Mesenchymal stem cell (in vitro differentiated cells and primary cell): ENCODE results near the gene GDPD4.
A peak's percentile ranks its signal among the peaks of the same experiment; 100 is the strongest.

Source experiments
- DNase-seq: peaks from one replicate; pipeline ENCODE4 v3.0.0-alpha.2; 2013
- H2AFZ ChIP-seq: one replicate; pipeline ENCODE4 v1.6.1; 2013; ENCODE audit warnings: low read depth, mild to moderate bottlenecking, control low read depth, inconsistent platforms, low read length, moderate library complexity
- H2AK5ac ChIP-seq: 2 replicates; pipeline ENCODE4 v1.6.1; 2013; ENCODE audit warnings: low read length, moderate library complexity, mild to moderate bottlenecking, inconsistent platforms; ENCODE audit not compliant: severe bottlenecking
- H2BK120ac ChIP-seq: one replicate; pipeline ENCODE4 v1.6.1; 2013; ENCODE audit warnings: low read depth, mild to moderate bottlenecking, inconsistent platforms, low read length, moderate library complexity
- H2BK12ac ChIP-seq, 2 experiments: one replicate each; pipeline ENCODE4 v1.6.1; 2013; ENCODE audit warnings: inconsistent platforms in 2 of 2, low read length in 2 of 2, mild to moderate bottlenecking in 2 of 2, moderate library complexity in 2 of 2, control low read depth in 1 of 2
- H2BK15ac ChIP-seq: one replicate; pipeline ENCODE4 v1.6.1; 2013; ENCODE audit warnings: mild to moderate bottlenecking, low read depth, inconsistent platforms; ENCODE audit not compliant: poor library complexity, severe bottlenecking
- H2BK5ac ChIP-seq: 2 replicates; pipeline ENCODE4 v1.6.1; 2013; ENCODE audit warnings: low read depth, mild to moderate bottlenecking, low read length, control low read depth, inconsistent platforms; ENCODE audit not compliant: poor library complexity, severe bottlenecking
- H3K14ac ChIP-seq, 2 experiments: one replicate each; pipeline ENCODE4 v1.6.1; 2013; ENCODE audit warnings: inconsistent platforms in 2 of 2, low read length in 2 of 2, control low read depth in 1 of 2, mild to moderate bottlenecking in 1 of 2, moderate library complexity in 1 of 2
- H3K18ac ChIP-seq, 2 experiments: one replicate each; pipeline ENCODE4 v1.6.1; 2013; ENCODE audit warnings: inconsistent platforms in 2 of 2, low read length in 2 of 2, control low read depth in 1 of 2, low read depth in 1 of 2, mild to moderate bottlenecking in 1 of 2
- H3K23ac ChIP-seq, 2 experiments: one replicate each; pipeline ENCODE4 v1.6.1; 2013; ENCODE audit warnings: inconsistent platforms in 2 of 2, low read length in 2 of 2, mild to moderate bottlenecking in 2 of 2, moderate library complexity in 2 of 2, control low read depth in 1 of 2
- H3K27ac ChIP-seq: 2 replicates; pipeline ENCODE4 v1.5.1; 2013; ENCODE audit warnings: mild to moderate bottlenecking, moderate library complexity, low read length, control low read depth, inconsistent platforms; ENCODE audit not compliant: poor library complexity, severe bottlenecking
- H3K27me3 ChIP-seq, 2 experiments: 2 replicates each; pipeline versions ENCODE4 v1.6.1 to v1.7.0; 2013; ENCODE audit warnings: low read length in 2 of 2, mild to moderate bottlenecking in 2 of 2, moderate library complexity in 2 of 2, control low read depth in 1 of 2, inconsistent platforms in 1 of 2; ENCODE audit not compliant: control insufficient read depth in 1 of 2, insufficient read depth in 1 of 2
- H3K36me3 ChIP-seq, 2 experiments: 2 replicates each; pipeline versions ENCODE4 v1.6.1 to v1.7.0; 2013; ENCODE audit warnings: low read length in 2 of 2, control low read depth in 1 of 2, inconsistent platforms in 1 of 2, low read depth in 1 of 2, mild to moderate bottlenecking in 1 of 2; ENCODE audit not compliant: insufficient read depth in 2 of 2, control insufficient read depth in 1 of 2
- H3K4ac ChIP-seq, 2 experiments: one replicate each; pipeline ENCODE4 v1.6.1; 2013; ENCODE audit warnings: inconsistent platforms in 2 of 2, low read length in 2 of 2, mild to moderate bottlenecking in 2 of 2, moderate library complexity in 2 of 2, control low read depth in 1 of 2, low read depth in 1 of 2
- H3K4me1 ChIP-seq: 2 replicates; pipeline ENCODE4 v1.6.1; 2013; ENCODE audit warnings: low read depth, low read length, control low read depth; ENCODE audit not compliant: control insufficient read depth, insufficient read depth
- H3K4me2 ChIP-seq: 2 replicates; pipeline ENCODE4 v1.6.1; 2013; ENCODE audit warnings: low read length, mild to moderate bottlenecking, inconsistent platforms; ENCODE audit not compliant: poor library complexity, severe bottlenecking
- H3K4me3 ChIP-seq, 2 experiments: 2 replicates each; pipeline versions ENCODE4 v1.5.1 to v1.7.0; 2013; ENCODE audit warnings: low read length in 2 of 2, mild to moderate bottlenecking in 2 of 2, control low read depth in 1 of 2, low read depth in 1 of 2; ENCODE audit not compliant: insufficient read depth in 1 of 2
- H3K79me1 ChIP-seq: replicated peaks from 2 replicates; pipeline ENCODE4 v1.6.1; 2013; ENCODE audit warnings: mild to moderate bottlenecking, control low read depth, low read length, inconsistent platforms; ENCODE audit not compliant: poor library complexity, severe bottlenecking
- H3K9ac ChIP-seq: 2 replicates; pipeline ENCODE4 v1.7.0; 2013; ENCODE audit warnings: mild to moderate bottlenecking, low read length, moderate library complexity
- H3K9me3 ChIP-seq: 2 replicates; pipeline ENCODE4 v1.7.0; 2013; ENCODE audit warnings: mild to moderate bottlenecking, low read length; ENCODE audit not compliant: control insufficient read depth
- H4K8ac ChIP-seq: one replicate; pipeline ENCODE4 v1.6.1; 2013; ENCODE audit warnings: inconsistent platforms, mild to moderate bottlenecking, low read length, moderate library complexity
- H4K91ac ChIP-seq: one replicate; pipeline ENCODE4 v1.6.1; 2013; ENCODE audit warnings: mild to moderate bottlenecking, low read length, inconsistent platforms
- WGBS: methylation state at CpG from one replicate; pipeline ENCODE4 v1.1.7; 2013; ENCODE audit warnings: mixed read lengths; 5-methylcytosine and 5-hydroxymethylcytosine counted together

The GDPD4 gene

GRCh38 chr11:77172666-77172982, 128.9 kb downstream of the GDPD4 start:
- Histone ChIP-seq H2BK120ac (no peak overlapping the region), H3K9me3 (no peaks in the 10 kb centered on the region), H4K91ac (no peak overlapping the region), H2BK5ac (no peak overlapping the region), H3K36me3 (no peaks in the 10 kb centered on the region), H2BK12ac (no peak overlapping the region), H3K79me1 (no peaks in the 10 kb centered on the region), H3K23ac (no peak overlapping the region), H2BK15ac (no peak overlapping the region), H3K4me3 (no peak overlapping the region), H2AFZ (no peak overlapping the region), H3K4me1 (peaks cover 21% of the 10 kb centered on the region), H3K9ac (no peak overlapping the region), H3K18ac (no peak overlapping the region), H3K14ac (peak overlapping the region in 1 of 2 experiments; percentile 11), H3K4me2 (no peak overlapping the region), H3K27ac (no peak overlapping the region), H3K27me3 (peaks cover 1 to 40% of the 10 kb centered on the region in 2 experiments), H4K8ac (no peak overlapping the region), H3K4ac (no peak overlapping the region), H2AK5ac (no peak overlapping the region)
- 86% methylated on average over 16 of the region's 16 CpGs for WGBS
- no peak for DNase-seq

- peak overlapping the region; percentile 25 for H4K91ac ChIP-seq
- no peaks in the 10 kb centered on the region for H3K9me3 ChIP-seq
- peak overlapping the region in 1 of 2 experiments; percentile 0 for H3K4ac ChIP-seq
- no peak overlapping the region for H2AK5ac ChIP-seq
- WGBS, result 41% methylated on average over 19 of the region's 20 CpGs
- H3K14ac ChIP-seq, result no peak overlapping the region
- no peak overlapping the region for H3K27ac ChIP-seq
- H2BK15ac ChIP-seq, result no peak overlapping the region
- H4K8ac ChIP-seq, result peak overlapping the region; percentile 30
- H2BK120ac ChIP-seq, result no peak overlapping the region
- no peak overlapping the region for H3K9ac ChIP-seq
- no peak overlapping the region for H3K18ac ChIP-seq
- peaks cover 21% of the 10 kb centered on the region for H3K4me1 ChIP-seq
- no peak for DNase-seq
- no peak overlapping the region for H3K4me2 ChIP-seq
- no peak overlapping the region for H2BK5ac ChIP-seq
- H3K79me1 ChIP-seq, result no peaks in the 10 kb centered on the region
- no peak overlapping the region for H2BK12ac ChIP-seq
- peaks cover 6 to 40% of the 10 kb centered on the region in 2 experiments for H3K27me3 ChIP-seq
- H3K4me3 ChIP-seq, result no peak overlapping the region
- no peak overlapping the region for H2AFZ ChIP-seq
- no peaks in the 10 kb centered on the region for H3K36me3 ChIP-seq
- H3K23ac ChIP-seq, result no peak overlapping the region
Measured at GRCh38 chr11:77171885-77172665, 129.4 kb downstream of the GDPD4 start.

- no peak overlapping the region for H2AFZ ChIP-seq
- no peaks in the 10 kb centered on the region for H3K79me1 ChIP-seq
- H2BK12ac ChIP-seq, result no peak overlapping the region
- no peak overlapping the region for H3K4ac ChIP-seq
- H2BK5ac ChIP-seq, result no peak overlapping the region
- H3K4me1 ChIP-seq, result peaks cover 21% of the 10 kb centered on the region
- H3K27me3 ChIP-seq, result peaks cover 12 to 38% of the 10 kb centered on the region in 2 experiments
- no peak overlapping the region for H2BK120ac ChIP-seq
- no peak overlapping the region for H3K18ac ChIP-seq
- no peak overlapping the region for H3K27ac ChIP-seq
- H3K23ac ChIP-seq, result no peak overlapping the region
- no peak for DNase-seq
- H2BK15ac ChIP-seq, result no peak overlapping the region
- H3K36me3 ChIP-seq, result no peaks in the 10 kb centered on the region
- 97% methylated on average over 8 of the region's 8 CpGs for WGBS
- H4K8ac ChIP-seq, result no peak overlapping the region
- no peak overlapping the region for H4K91ac ChIP-seq
- H3K9me3 ChIP-seq, result no peaks in the 10 kb centered on the region
- no peak overlapping the region for H3K4me2 ChIP-seq
- H2AK5ac ChIP-seq, result no peak overlapping the region
- H3K4me3 ChIP-seq, result no peak overlapping the region
- H3K14ac ChIP-seq, result no peak overlapping the region
- H3K9ac ChIP-seq, result no peak overlapping the region
Measured at GRCh38 chr11:77171254-77171653, 130.2 kb downstream of the GDPD4 start.

- H3K79me1 ChIP-seq, result no peaks in the 10 kb centered on the region
- H3K36me3 ChIP-seq, result no peaks in the 10 kb centered on the region
- H2AFZ ChIP-seq, result no peak overlapping the region
- H3K27ac ChIP-seq, result no peak overlapping the region
- no peak overlapping the region for H4K91ac ChIP-seq
- no peak overlapping the region for H2AK5ac ChIP-seq
- H3K23ac ChIP-seq, result no peak overlapping the region
- no peak overlapping the region for H2BK15ac ChIP-seq
- peaks cover 10% of the 10 kb centered on the region for H3K4me1 ChIP-seq
- H2BK5ac ChIP-seq, result no peak overlapping the region
- H3K4me2 ChIP-seq, result no peak overlapping the region
- H4K8ac ChIP-seq, result no peak overlapping the region
- no peak overlapping the region for H3K9ac ChIP-seq
- DNase-seq, result no peak
- no peak overlapping the region for H3K4me3 ChIP-seq
- H2BK12ac ChIP-seq, result no peak overlapping the region
- peaks cover 18 to 39% of the 10 kb centered on the region in 2 experiments for H3K27me3 ChIP-seq
- H3K14ac ChIP-seq, result no peak overlapping the region
- H3K4ac ChIP-seq, result no peak overlapping the region
- no peaks in the 10 kb centered on the region for H3K9me3 ChIP-seq
- no peak overlapping the region for H2BK120ac ChIP-seq
- H3K18ac ChIP-seq, result no peak overlapping the region
- WGBS, result 84% methylated on average over 5 of the region's 5 CpGs
Measured at GRCh38 chr11:77170107-77170506, 131.4 kb downstream of the GDPD4 start.
